MM.1S (cell line): ENCODE measurements around the gene ADAM8.

Experiments
- DNase-seq: peaks from one replicate; pipeline ENCODE4 v3.0.0-alpha.2; 2015
- H2AFZ ChIP-seq: fragments of 300-600 bp; sonication (generic); 2 replicates; pipeline ENCODE4 v1.6.0; 2016; ENCODE audit warnings: antibody characterized with exemption, low read length
- H3F3A ChIP-seq: fragments of 300-600 bp; sonication (generic); 2 replicates; pipeline ENCODE4 v1.6.1; 2016; ENCODE audit warnings: mild to moderate bottlenecking, antibody characterized with exemption, low read length, moderate library complexity, mixed read lengths; ENCODE audit not compliant: insufficient read depth
- H3K27ac ChIP-seq: fragments of 300-600 bp; sonication (generic); 2 replicates; pipeline ENCODE4 v1.5.1; 2016; ENCODE audit warnings: mild to moderate bottlenecking, low read length
- H3K27me3 ChIP-seq: fragments of 300-600 bp; sonication (generic); replicated peaks from 2 replicates; pipeline ENCODE4 v1.6.0; 2016; ENCODE audit warnings: low read length; ENCODE audit not compliant: insufficient read depth
- H3K36me3 ChIP-seq: fragments of 300-600 bp; sonication (generic); replicated peaks from 2 replicates; pipeline ENCODE4 v1.6.1; 2016; ENCODE audit warnings: mild to moderate bottlenecking, low read length, mixed read lengths; ENCODE audit not compliant: insufficient read depth
- H3K4me1 ChIP-seq: fragments of 300-600 bp; sonication (generic); 2 replicates; pipeline ENCODE4 v1.6.1; 2016; ENCODE audit warnings: low read length, mixed read lengths
- H3K4me2 ChIP-seq: fragments of 300-600 bp; sonication (generic); 2 replicates; pipeline ENCODE4 v1.6.0; 2016; ENCODE audit warnings: low read depth, low read length
- H3K4me3 ChIP-seq: fragments of 300-600 bp; sonication (generic); 2 replicates; pipeline ENCODE4 v1.5.1; 2016; ENCODE audit warnings: low read length, mixed read lengths
- H3K79me2 ChIP-seq: fragments of 300-600 bp; sonication (generic); 2 replicates; pipeline ENCODE4 v1.6.1; 2016; ENCODE audit warnings: mixed run types, low read length, mixed read lengths
- H3K9ac ChIP-seq: fragments of 300-600 bp; sonication (generic); 2 replicates; pipeline ENCODE4 v1.6.1; 2016; ENCODE audit warnings: low read length, mixed read lengths
- H3K9me2 ChIP-seq: fragments of 300-600 bp; sonication (generic); replicated peaks from 2 replicates; pipeline ENCODE4 v1.6.1; 2016; ENCODE audit warnings: mild to moderate bottlenecking, low read length, mixed read lengths; ENCODE audit not compliant: insufficient read depth
- H3K9me3 ChIP-seq: fragments of 300-600 bp; sonication (generic); replicated peaks from 2 replicates; pipeline ENCODE4 v1.6.1; 2016; ENCODE audit warnings: mild to moderate bottlenecking, low read length, mixed read lengths; ENCODE audit not compliant: insufficient read depth
- H4K20me1 ChIP-seq: fragments of 300-600 bp; sonication (generic); 2 replicates; pipeline ENCODE4 v1.6.1; 2016; ENCODE audit warnings: mild to moderate bottlenecking, low read length, moderate library complexity, mixed read lengths; ENCODE audit not compliant: insufficient read depth
- EZH2 ChIP-seq: fragments of 300-600 bp; sonication (generic); optimal IDR thresholded peaks from 2 replicates; pipeline ENCODE3; 2017; ENCODE audit warnings: low read depth, mild to moderate bottlenecking, antibody characterized with exemption, low read length, mixed read lengths
- EZH2phosphoT487 ChIP-seq: fragments of 300-600 bp; sonication (generic); IDR thresholded peaks from 2 replicates; pipeline ENCODE4 v1.6.1; 2018; ENCODE audit warnings: antibody characterized with exemption, low read length
- TF ChIP-seq, protein P1 (sequence below): fragments of 300-600 bp; sonication (generic); IDR thresholded peaks from 2 replicates; pipeline ENCODE4 v1.5.1; 2016; ENCODE audit warnings: antibody characterized with exemption, low read length, mixed read lengths

Gene ADAM8

DNA sequence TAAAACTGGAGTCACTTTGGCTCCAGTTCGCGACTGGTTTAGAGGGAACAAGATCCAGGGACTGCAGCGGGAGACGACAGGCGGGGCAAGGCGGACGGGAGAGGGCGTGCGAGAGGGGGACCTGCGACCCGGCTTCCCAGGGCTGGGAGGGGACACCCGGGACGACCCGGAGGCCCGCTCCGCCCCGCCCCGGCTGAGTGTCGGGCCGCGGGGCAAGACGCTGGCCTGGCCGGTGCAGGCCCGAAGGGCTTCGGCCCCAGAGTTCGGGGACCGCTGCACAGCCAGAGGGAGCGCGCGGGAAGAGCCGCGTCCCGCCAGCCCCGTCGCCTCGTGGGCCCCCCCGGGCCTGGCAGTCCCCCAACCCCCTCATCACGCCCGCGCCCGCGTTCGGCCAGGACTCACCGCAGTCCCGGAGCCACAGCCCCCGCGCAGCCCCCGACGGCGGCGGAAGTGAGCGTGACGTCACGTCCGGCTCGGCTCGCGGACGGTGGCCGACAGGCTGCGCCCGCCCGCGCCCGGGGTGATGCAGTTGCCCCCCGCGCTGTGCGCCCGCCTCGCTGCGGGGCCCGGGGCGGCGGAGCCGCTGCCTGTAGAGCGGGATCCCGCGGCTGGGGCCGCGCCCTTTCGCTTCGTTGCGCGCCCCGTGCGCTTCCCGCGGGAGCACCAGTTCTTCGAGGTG lies 31.9 kb upstream of the ADAM8 start, which contains the start of the genes TUBGCP2 and ZNF511:
Gene TUBGCP2, minus strand, starts transcription at position 452 of the 679 bp plus-strand sequence. CDS start 5,931 bp downstream, outside the sequence.
Gene ZNF511, plus strand, starts transcription at position 494 of the 679 bp plus-strand sequence. Its CDS starts 30 bp downstream, at position 524.
- Histone ChIP-seq H3K9ac (peak within 1 kb of the TSS; percentile 96), H3K9me3 (no peaks in the 10 kb centered on the region), H3K27me3 (no peaks in the 10 kb centered on the region), H3K79me2 (peaks cover 48% of the 10 kb centered on the region), H2AFZ (peak within 1 kb of the TSS; percentile 50), H4K20me1 (no peaks in the 10 kb centered on the region), H3K27ac (peak within 1 kb of the TSS; percentile 82), H3F3A (peaks cover 6% of the 10 kb centered on the region; the same call in 1 of the 2 replicates), H3K36me3 (no peaks in the 10 kb centered on the region), H3K4me1 (peaks cover 10% of the 10 kb centered on the region), H3K4me3 (peak within 1 kb of the TSS; percentile 90), H3K4me2 (peak within 1 kb of the TSS; percentile 93), H3K9me2 (no peaks in the 10 kb centered on the region)
- TF ChIP-seq EZH2, result no peak
- no peak for TF ChIP-seq EZH2phosphoT487
- TF ChIP-seq, protein P1, sequence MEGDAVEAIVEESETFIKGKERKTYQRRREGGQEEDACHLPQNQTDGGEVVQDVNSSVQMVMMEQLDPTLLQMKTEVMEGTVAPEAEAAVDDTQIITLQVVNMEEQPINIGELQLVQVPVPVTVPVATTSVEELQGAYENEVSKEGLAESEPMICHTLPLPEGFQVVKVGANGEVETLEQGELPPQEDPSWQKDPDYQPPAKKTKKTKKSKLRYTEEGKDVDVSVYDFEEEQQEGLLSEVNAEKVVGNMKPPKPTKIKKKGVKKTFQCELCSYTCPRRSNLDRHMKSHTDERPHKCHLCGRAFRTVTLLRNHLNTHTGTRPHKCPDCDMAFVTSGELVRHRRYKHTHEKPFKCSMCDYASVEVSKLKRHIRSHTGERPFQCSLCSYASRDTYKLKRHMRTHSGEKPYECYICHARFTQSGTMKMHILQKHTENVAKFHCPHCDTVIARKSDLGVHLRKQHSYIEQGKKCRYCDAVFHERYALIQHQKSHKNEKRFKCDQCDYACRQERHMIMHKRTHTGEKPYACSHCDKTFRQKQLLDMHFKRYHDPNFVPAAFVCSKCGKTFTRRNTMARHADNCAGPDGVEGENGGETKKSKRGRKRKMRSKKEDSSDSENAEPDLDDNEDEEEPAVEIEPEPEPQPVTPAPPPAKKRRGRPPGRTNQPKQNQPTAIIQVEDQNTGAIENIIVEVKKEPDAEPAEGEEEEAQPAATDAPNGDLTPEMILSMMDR, result no peak
- peak; percentile 82 for DNase-seq

DNA sequence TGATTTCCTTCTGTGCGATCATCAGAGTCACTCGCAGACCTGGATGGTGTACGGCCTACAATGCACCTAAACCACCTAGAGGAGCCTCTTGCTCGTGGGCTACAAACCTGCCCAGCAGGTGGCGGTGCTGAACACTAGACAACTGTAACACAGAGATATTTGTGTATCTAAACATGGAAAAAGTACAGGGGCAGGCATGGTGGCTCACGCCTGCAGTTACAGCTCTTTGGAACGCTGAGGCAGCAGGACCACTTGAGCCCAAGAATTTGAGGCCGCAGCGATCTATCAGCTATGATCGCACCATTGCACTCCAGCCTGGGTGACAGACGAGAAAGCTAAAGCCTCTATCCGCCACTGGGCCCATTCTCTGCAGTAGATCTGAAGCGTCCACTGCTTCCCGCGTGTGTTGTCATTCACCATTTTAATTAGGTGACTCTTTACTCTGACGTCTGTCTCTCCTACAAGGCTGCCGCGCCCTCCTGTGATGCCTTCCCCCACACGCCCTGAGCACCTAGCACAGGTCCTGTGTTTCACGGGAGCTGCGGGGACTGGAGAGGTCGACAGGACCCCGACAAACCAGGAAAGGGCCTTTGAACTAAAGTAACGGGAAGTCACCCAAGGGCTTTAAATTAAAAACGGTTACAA lies 31.2 kb upstream of the ADAM8 start:
- Histone ChIP-seq H3K27ac (peak overlapping the region; percentile 82), H3K4me2 (peak overlapping the region; percentile 93), H4K20me1 (no peaks in the 10 kb centered on the region), H3K36me3 (no peaks in the 10 kb centered on the region), H3K9me2 (no peaks in the 10 kb centered on the region), H3F3A (peaks cover 6% of the 10 kb centered on the region; the same call in 1 of the 2 replicates), H3K79me2 (peaks cover 55% of the 10 kb centered on the region), H3K9ac (peak overlapping the region; percentile 96), H3K4me1 (peaks cover 10% of the 10 kb centered on the region), H3K9me3 (no peaks in the 10 kb centered on the region), H3K27me3 (no peaks in the 10 kb centered on the region), H2AFZ (peak overlapping the region; percentile 50), H3K4me3 (peak overlapping the region; percentile 90)
- peak; percentile 92 for DNase-seq
- TF ChIP-seq EZH2phosphoT487, result no peak
- TF ChIP-seq EZH2, result no peak
- TF ChIP-seq, protein P1, result peak; percentile 88

DNA sequence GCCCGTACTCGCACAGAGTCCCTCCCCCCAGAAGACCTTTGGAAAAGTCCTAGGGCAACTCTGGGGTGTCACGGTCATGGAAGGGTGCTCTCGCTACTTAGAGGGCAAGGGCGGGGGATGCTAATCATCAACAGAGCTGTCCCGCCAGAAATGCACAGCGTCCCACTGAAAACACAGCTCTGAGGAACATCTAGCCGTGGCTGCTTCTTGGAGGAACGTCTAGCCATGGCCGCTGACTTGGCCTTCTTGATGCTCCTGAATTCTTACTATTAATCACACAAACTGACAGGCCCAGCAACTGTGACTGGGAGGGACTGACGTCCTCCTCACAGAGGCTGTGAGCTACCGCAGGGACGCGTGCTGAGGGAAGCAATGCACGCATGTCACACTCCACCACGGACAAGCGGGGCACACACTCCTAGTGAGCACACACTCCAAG lies 30.3 kb upstream of the ADAM8 start:
- Histone ChIP-seq H3K9me3 (no peaks in the 10 kb centered on the region), H3K4me2 (peak overlapping the region; percentile 93; the same call in 1 of the 2 replicates), H2AFZ (no peak overlapping the region), H3K9ac (no peak overlapping the region), H3K79me2 (peaks cover 61% of the 10 kb centered on the region), H3K27me3 (no peaks in the 10 kb centered on the region), H3K9me2 (no peaks in the 10 kb centered on the region), H3K36me3 (no peaks in the 10 kb centered on the region), H3F3A (peaks cover 6% of the 10 kb centered on the region; the same call in 1 of the 2 replicates), H3K27ac (no peak overlapping the region), H4K20me1 (no peaks in the 10 kb centered on the region), H3K4me3 (no peak overlapping the region), H3K4me1 (peaks cover 10% of the 10 kb centered on the region)
- DNase-seq, result no peak
- TF ChIP-seq, protein P1, result no peak
